ENCODE measurements around the gene KTI12.

Gene KTI12

DNA sequence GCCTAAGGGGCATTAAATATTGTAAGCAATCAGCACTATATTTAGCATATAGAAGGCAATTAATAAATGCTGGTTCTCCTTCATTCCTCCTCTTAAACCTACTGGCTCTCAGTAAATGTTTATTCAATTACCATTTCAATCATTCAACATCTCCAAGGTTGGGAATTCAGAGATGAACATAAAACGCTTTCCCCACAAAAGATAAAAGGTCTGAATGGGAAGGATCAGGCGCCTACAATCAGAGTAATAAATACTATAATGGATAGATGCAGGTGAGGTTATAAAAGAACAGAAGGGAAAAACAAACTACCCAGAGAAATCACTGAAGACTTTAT lies 407 bp upstream of the KTI12 start:
- TF ChIP-seq POLR2AphosphoS5 (IDR thresholded peaks at IDR 0.05; ENCODE audit: low read depth, low read length), result no peak
- TF ChIP-seq FOXP2 (optimal IDR thresholded peaks at IDR 0.05; ENCODE audit: borderline replicate concordance, extremely low read depth, extremely low read length, insufficient read depth), result no peak
- no peak for TF ChIP-seq SIN3A (IDR thresholded peaks at IDR 0.05; ENCODE audit: borderline replicate concordance, insufficient read depth, low read length)
- no peak for TF ChIP-seq TAF1 (IDR thresholded peaks at IDR 0.05; ENCODE audit: borderline replicate concordance, insufficient read depth, low read length)
- TF ChIP-seq, protein P1, sequence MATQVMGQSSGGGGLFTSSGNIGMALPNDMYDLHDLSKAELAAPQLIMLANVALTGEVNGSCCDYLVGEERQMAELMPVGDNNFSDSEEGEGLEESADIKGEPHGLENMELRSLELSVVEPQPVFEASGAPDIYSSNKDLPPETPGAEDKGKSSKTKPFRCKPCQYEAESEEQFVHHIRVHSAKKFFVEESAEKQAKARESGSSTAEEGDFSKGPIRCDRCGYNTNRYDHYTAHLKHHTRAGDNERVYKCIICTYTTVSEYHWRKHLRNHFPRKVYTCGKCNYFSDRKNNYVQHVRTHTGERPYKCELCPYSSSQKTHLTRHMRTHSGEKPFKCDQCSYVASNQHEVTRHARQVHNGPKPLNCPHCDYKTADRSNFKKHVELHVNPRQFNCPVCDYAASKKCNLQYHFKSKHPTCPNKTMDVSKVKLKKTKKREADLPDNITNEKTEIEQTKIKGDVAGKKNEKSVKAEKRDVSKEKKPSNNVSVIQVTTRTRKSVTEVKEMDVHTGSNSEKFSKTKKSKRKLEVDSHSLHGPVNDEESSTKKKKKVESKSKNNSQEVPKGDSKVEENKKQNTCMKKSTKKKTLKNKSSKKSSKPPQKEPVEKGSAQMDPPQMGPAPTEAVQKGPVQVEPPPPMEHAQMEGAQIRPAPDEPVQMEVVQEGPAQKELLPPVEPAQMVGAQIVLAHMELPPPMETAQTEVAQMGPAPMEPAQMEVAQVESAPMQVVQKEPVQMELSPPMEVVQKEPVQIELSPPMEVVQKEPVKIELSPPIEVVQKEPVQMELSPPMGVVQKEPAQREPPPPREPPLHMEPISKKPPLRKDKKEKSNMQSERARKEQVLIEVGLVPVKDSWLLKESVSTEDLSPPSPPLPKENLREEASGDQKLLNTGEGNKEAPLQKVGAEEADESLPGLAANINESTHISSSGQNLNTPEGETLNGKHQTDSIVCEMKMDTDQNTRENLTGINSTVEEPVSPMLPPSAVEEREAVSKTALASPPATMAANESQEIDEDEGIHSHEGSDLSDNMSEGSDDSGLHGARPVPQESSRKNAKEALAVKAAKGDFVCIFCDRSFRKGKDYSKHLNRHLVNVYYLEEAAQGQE (IDR thresholded peaks at IDR 0.05; ENCODE audit: insufficient read depth in 1 of 2, low read depth in 2 of 2, low read length in 2 of 2), result no peak

DNA sequence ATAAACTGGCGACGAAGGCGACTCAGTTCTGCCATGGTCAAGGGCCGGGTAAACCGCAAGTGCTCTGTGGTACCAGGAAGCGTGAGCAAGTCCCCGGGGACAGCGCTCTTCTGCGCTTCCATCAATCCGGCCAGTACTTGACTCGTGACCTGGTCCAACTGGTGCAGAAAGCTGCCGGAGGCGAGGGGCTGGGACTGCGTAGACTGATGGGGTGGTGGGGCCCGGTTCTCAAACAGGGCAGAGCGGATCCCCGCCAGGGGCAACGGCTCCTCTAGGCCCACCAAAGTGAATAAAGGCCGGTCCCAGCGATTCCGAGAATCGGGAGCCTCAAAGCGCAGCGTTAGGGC lies 852 bp downstream of the KTI12 start:
- TF ChIP-seq TAF1 (IDR thresholded peaks at IDR 0.05; ENCODE audit: borderline replicate concordance, insufficient read depth, low read length) (no peak), FOXP2 (optimal IDR thresholded peaks at IDR 0.05; ENCODE audit: borderline replicate concordance, extremely low read depth, extremely low read length, insufficient read depth) (no peak), SIN3A (IDR thresholded peaks at IDR 0.05; ENCODE audit: borderline replicate concordance, insufficient read depth, low read length) (no peak), POLR2AphosphoS5 (IDR thresholded peaks at IDR 0.05; ENCODE audit: low read depth, low read length) (no peak)
- TF ChIP-seq, protein P1 (IDR thresholded peaks at IDR 0.05; ENCODE audit: insufficient read depth in 1 of 2, low read depth in 2 of 2, low read length in 2 of 2), result no peak

DNA sequence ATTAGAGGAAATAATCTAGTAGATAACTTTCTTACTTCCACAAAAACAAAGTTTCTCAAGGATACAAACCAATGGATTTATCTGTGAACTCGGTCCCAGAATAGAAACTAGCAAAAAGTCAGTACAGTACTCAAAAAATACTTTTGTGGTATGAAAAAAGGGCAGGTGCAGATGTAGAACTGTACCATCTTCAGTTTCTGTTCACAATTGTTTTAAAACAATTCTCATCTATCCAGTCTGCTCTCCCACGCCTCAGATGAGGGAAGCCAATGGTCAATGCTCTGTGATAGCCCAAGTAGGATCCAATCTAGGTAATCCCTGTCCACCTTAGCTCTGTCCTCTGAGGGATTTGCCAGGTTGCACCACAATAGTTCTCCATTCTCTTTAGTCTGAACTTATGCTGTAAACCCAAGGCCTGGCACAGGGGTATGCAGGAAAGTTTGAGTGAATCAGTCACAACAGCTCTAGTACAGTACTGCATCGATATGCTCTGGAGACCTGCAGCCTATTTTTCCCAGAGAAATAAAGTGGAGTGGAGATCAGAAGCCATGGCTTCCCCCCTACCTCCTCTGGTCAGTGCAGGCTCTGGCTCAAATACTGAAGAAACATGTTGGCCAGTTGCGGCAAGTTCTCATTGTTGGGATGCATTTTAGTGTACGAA lies 1.4 kb downstream of the KTI12 start:
- TF ChIP-seq, protein P1 (IDR thresholded peaks at IDR 0.05; ENCODE audit: insufficient read depth in 1 of 2, low read depth in 2 of 2, low read length in 2 of 2), result no peak
- TF ChIP-seq TAF1 (IDR thresholded peaks at IDR 0.05; ENCODE audit: borderline replicate concordance, insufficient read depth, low read length) (no peak), FOXP2 (optimal IDR thresholded peaks at IDR 0.05; ENCODE audit: borderline replicate concordance, extremely low read depth, extremely low read length, insufficient read depth) (no peak), POLR2AphosphoS5 (IDR thresholded peaks at IDR 0.05; ENCODE audit: low read depth, low read length) (no peak), SIN3A (IDR thresholded peaks at IDR 0.05; ENCODE audit: borderline replicate concordance, insufficient read depth, low read length) (no peak)

DNA sequence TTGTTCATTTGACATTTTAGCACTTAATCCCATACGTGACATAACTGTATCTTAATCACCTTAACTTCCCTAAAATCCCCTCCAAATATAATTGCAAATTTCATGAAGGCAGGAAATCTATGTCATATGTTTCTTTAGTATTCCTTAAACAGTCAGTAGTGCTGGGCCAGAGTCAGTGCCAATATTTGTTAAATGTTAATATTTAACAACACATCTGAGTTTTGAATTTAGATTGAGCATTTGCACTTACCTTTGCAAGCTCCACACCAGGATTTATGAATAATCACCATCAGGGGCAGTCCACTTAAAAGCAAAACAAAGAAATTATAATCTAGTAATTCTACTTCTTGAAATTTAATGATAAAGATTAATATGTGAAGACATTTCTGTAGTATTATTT lies 5.3 kb downstream of the KTI12 start:
- TF ChIP-seq FOXP2 (optimal IDR thresholded peaks at IDR 0.05; ENCODE audit: borderline replicate concordance, extremely low read depth, extremely low read length, insufficient read depth) (no peak), TAF1 (IDR thresholded peaks at IDR 0.05; ENCODE audit: borderline replicate concordance, insufficient read depth, low read length) (no peak), SIN3A (IDR thresholded peaks at IDR 0.05; ENCODE audit: borderline replicate concordance, insufficient read depth, low read length) (no peak), POLR2AphosphoS5 (IDR thresholded peaks at IDR 0.05; ENCODE audit: low read depth, low read length) (no peak)
- TF ChIP-seq, protein P1 (IDR thresholded peaks at IDR 0.05; ENCODE audit: insufficient read depth in 1 of 2, low read depth in 2 of 2, low read length in 2 of 2), result no peak

DNA sequence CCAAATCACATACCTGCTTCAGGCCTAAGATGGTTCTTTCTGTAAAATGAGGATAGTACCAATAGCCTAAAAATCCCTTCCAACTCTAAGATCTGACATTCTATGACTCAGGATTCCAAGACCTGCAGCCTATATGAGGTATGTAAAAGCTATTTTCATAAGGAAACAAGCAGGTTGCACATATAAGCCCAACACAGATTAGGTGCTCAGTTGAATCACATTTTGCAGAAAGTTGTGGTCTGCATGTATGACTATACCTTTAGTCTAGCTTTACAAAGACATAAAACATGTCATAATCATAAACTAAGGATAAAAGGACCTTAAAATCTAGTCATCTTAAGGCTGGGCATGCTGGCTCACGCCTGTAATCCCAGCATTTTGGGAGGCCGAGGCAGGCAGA lies 7.3 kb downstream of the KTI12 start:
- TF ChIP-seq, protein P1 (IDR thresholded peaks at IDR 0.05; ENCODE audit: insufficient read depth in 1 of 2, low read depth in 2 of 2, low read length in 2 of 2), result no peak
- no peak for TF ChIP-seq POLR2AphosphoS5 (IDR thresholded peaks at IDR 0.05; ENCODE audit: low read depth, low read length)
- no peak for TF ChIP-seq FOXP2 (optimal IDR thresholded peaks at IDR 0.05; ENCODE audit: borderline replicate concordance, extremely low read depth, extremely low read length, insufficient read depth)
- TF ChIP-seq SIN3A (IDR thresholded peaks at IDR 0.05; ENCODE audit: borderline replicate concordance, insufficient read depth, low read length), result no peak
- no peak for TF ChIP-seq TAF1 (IDR thresholded peaks at IDR 0.05; ENCODE audit: borderline replicate concordance, insufficient read depth, low read length)

Measured in PFSK-1 (cell line).